ENCODE data around the gene TLR7.
A peak's percentile ranks its signal among the peaks of the same experiment; 100 is the strongest.

The TLR7 gene

DNA sequence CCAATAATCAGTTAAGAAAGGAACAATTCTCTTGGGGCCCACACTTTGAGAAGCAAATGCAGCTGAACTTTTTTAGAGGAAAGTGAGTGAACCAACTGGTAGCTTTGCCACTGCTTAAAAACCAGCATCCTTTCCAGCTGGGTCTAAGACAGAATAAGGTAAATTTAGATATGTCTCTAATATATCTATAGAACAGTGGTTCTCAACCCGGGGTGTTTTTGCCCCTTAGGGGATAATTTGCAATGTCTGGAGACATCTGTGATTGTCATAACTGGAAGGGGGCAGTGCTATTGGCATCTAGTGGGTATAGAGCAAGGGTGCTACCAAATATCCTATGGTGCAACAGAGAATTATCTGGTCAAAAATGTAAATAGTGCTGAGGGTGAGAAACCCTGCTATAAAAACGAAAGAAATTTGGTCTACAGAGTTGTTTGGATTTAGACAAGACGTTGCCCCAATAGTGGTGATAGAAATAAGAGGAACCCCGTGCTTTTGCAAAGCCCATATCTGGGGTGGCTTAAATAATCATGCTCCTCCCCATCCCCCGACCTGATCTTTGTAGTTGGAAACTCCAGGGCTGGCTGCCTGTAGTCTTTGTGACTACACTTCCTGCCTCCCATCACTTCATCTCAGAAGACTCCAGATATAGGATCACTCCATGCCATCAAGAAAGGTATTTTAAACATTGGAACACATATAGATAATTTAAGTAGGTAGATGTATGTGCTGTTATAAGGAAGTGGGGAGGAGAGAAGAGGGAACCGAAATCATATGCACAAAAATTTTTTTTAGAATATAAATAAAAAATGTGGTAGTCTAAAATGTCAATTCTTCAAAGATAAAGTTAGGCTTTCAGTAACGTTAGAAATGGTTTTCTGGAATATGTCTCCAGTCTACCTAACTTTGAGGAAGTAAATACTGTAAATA is at the start of gene TLR7:
TLR7 (plus strand) TSS at position 622 of the 927 bp plus-strand sequence. CDS start 507 bp downstream, outside the sequence.
- DNase-seq, result no peak

DNA sequence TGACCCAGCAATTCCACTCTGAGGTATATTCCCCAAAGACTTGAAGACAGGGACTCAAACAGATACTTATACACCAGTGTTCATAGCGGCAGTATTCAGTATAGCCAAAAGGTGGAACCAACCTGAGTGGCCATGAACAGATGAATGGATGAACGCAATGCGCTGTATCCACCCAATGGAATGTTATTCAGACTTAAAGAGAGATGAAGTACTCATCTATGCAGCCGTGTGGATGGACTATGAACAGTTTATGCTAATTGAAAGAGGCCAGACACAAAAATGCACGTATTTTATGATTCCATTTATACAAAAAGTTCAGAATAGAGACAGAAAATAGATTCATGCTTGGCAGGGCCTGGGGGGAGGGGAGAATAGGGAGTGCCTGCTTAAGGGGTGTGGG is 49.3 kb upstream of the TLR7 start:
- peak; percentile 8 for DNase-seq

DNA sequence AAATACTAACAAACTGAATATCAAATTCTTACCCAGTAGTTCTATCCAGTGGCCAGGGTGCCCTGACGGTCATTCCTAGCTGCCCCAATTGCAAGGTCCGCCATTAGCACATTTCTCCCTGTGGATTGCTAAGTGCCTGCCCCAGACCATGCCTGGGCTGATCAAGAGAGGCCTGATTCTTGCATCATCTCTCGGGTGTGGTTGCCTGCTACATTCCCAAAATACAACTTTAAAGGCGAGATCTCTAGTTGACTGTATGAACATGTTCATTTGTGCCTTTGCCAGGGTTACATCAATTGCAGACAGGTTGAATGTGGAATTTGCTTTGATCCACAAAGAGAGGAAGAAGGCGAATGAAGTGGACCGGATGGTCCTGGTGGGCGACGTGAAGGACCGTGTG is 47.6 kb upstream of the TLR7 start:
- DNase-seq, result no peak

DNA sequence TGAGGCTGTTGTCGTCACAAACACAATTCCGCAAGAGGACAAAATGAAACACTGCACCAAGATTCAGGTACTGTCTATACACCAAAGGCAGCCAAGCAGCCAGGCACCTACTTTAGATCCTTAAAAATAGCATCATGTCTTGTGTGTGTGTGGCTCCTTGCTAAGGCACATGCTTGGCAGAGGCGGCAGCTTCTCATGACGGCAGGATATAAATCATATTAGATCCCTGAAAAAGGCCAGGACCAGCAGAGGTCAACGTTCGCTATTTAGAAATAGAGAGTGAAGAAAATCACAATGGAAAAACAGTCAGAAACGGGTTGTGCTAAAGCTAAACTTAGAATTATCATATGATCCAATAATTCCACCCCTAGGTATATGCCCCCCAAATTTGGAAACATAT is 46.1 kb upstream of the TLR7 start:
- no peak for DNase-seq

DNA sequence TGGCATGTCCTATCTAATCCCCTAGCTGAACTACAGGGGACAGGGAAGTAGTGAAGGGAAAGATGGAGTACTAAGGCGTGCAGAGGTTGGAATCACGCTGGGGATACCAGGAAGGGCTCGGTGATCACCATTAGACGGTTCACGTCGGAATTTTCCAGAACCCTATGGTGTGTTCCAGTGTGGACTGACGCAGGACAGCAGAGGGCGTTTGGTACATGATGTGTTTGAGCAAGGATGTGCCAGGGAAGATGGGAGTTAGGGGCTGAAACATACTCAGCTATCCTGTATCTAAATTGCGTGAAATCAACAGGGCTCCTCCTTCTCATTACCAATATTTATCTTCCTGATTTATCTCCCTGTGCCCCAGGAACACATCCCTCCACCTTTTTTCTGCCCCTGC is 41.9 kb upstream of the TLR7 start:
- no peak for DNase-seq

DNA sequence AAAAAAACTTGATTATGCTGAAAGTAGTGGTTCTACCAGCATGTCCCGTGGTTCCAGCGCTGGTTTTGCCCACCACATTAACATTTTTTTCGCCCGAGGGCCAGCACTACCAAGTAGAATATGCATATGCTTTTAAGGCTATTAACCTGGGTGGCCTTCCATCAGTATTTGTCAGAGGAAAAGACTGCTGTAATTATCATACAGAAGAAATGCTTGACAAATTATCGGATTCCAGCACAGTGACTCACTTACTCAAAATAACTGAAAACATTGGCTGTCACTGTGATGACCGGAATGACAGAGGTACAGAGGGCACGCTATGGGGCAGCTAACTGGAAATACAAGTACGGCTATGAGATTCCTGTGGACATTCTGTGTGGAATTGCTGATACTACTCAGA is 41.1 kb upstream of the TLR7 start:
- DNase-seq, result no peak

DNA sequence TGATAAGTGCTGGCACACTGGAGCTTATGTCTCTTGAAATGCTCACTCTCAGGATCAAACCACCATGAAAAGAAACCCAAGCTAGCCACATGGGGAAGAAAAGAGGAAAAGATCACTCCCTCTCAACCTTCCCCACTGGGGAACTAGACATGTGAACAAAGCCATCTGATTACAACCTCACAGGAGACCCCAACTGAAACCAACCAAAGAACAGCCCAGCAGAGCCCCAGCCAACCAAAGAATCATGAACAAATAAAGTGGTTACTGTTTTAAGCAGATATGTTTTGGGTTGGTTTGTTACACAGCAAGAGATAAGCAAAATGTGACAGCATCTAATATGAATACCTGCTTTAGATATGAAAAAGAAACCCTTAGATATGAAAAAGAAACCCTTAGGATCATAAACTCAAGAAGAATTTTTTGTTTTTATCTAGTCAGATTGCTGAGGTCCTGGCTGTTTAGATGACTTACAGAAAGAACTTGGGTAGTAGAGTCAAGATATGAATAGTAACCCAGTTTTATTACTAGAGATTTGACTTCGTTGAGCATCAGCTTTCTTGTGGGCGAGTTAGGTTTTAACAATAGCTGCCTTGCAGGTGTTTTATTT is 23.7 kb upstream of the TLR7 start:
- DNase-seq, result no peak

DNA sequence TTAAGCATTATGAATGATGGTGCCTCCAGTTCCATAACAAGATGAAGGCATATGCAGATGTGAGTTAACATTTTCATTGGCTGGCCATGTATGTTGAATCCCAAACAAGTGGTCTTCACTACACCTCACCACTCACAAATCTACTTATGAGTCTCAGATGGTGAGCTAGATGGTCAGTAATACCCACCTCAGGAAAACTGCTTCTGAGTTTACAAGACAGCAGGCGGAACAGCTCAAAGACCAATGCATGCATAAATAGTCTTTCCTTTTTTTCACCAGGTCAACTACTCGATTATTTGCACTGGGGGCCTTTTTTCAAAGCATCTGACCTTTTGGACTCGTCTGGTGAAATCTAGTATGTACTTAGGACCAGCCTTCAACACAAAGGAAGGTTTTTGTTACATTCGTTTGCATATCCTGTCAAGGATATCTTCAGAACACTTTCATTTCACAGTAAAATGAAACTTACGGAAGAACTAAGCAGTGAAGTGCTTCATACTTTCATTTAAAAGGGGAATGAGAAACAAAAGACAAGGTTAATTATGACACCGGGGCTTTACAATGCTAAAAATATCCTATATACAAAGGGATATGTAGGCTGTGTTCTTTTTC is 23.1 kb upstream of the TLR7 start:
- DNase-seq, result no peak

DNA sequence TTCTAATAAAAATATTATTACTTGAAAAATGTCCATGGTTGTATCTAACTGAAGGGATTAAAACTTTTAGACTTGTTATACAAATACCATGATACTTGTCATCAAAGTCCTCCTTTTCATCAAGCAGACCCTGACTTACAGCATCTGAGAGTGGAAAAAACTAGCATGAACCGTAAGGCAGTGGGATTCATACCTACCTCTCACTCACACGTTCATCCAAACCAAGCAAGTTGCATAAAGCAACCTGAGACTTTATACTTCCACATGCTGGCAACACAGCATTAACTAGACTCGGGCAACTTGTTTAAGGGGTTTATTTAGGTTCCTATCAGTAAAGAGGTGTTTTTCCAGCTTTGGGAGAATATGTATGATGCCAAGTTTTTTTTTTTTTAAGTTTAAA is 22.6 kb upstream of the TLR7 start:
- DNase-seq, result no peak

DNA sequence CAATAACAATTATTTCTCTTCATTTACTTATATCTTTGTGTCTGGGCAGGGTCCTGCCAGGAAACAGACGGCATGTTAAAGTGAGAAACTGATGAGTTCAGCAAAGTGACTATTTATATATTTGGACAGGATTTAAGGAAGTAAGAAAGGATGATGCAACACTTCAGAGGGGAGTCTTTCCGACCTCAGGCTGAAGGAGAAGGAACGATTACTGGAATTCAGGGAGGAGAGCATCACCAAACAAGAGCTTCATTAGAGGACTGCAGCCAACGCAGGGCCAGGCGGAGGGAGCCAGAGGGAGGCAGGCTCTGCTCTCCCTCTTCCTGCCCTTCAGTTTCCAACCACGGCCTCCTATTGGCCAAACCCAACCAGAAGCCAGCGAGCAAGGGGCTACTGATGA is 1.5 kb upstream of the TLR7 start:
- DNase-seq, result no peak

DNA sequence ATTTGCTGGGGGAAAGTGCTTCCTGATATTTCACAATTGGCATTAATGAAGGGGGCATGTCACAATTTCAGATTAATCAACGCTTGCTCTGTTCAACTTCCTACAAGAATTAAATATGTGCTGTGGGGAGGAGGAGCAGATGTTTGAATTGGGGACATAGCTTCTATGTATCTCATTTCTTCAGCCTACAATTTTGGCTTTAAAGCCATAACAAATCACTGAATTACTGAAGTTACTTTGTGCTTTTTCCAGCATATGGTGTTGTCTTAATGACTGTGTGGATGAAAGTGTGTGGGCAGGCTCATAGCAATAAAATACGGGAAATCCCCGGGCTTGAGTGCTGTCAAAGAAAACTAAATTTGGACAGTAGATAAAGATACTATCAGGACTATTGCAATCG is 813 bp downstream of the TLR7 start:
- DNase-seq, result peak; percentile 5

DNA sequence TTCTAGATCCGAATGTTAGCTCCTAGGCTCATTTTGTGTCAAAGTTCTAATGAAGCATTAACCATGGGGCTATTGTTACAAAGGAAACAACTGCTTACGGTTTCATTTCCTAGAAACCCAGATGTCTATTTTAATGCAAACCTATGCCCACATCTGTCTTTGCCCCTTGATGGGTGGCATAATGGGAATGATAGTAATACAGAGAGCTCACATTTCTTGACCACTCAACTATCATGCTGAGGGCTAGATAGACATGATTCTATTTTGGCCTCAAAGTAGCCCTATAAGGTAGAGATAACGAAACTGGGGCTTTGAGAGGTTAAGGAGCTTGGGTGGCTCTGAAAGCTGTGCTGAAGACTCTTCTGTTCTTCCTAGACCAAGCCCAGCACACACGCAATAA is 1.9 kb downstream of the TLR7 start:
- DNase-seq, result no peak

DNA sequence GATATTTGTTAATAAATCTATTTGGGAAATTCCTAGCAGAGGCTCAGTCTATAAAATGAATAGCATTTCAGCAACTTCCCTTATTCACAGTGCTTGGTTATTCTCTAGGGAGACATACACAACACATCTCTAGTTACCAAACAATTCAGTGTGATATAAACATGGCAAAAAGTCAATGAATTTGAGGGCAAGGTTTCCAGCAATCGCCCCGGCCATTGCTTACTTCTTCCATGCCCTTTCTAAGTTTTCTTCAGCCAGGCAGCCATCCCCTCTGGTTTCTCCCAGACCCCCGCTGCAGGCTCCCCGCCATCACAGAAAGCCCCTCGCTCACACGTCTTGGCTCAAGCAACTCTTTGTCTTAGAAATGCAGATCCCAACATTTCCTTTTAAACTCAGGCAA is 4.4 kb downstream of the TLR7 start:
- no peak for DNase-seq

DNA sequence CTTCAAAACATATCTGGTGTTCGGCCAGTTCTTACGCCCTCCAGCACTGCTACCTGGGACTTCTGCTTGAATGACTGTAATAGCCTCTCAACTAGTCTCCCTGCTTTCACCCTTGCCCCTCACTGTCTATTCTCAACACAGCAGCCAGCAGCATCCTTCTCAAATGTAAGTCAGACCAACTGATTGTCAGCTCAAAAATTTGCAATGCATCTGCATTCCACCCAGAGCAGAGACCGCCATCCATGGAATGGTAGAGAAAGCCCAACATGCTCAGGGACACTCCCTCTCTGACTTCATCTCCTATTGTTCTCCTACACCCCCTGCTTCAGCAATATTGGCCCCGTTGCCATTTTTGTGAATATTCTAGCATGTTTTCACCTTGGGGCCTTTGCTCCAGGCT is 5.9 kb downstream of the TLR7 start:
- DNase-seq, result no peak

DNA sequence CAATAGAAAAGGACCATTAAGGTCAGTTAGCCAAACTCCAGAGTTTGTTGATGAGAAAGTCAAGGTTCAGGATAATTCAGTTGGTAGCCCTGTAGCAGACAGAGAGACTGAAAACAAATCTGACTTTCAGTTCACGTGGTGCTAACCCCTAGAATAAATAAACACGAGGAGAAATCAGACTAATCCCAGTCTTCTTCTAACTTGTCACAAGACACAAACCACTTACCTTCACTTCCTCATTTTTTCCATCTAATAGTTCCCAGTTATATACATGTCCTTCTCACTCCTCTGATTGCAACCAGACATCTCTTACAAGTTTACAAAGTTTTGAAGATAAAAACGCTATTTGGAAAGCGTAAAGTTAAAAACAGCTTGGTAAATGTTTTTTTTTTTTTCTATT is 7.7 kb downstream of the TLR7 start:
- no peak for DNase-seq

DNA sequence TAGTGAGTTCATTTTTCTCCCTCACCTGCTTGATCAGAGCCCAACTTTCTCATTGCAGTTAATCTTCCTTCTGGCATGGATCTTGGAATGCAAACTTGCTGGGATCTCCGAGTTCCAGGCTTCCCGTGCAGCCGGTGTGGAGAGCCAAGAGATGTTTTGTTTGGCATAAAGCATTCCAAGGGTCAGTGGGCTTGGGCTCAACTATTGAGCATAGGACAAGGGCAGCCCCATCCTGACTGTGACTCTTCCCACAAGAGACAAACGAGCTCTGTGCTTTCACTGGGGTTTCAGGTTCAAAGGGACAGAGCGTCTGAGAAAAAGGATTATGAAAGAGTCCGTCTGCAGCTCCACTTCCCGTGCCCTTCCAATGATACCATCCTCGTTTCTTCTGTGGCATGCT is 10.5 kb downstream of the TLR7 start:
- no peak for DNase-seq

DNA sequence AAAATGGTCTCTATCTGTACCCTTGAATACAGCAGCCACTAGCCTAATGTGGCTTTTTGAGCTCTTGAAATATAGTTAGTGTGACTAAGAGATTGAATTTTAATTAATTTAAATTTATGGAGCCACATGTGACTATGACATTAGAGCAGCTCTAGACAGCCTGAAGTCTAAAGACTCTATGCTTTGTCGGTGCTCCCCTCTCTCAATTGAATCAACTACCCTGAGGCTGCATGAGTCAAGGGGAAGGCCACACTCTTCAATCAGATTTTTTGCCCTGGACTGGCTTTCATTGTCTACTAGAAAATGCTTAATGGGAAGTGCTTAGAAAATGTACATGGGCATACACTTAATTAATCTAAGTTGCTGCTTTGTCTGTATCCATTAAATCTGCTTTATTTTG is 11.7 kb downstream of the TLR7 start:
- no peak for DNase-seq

DNA sequence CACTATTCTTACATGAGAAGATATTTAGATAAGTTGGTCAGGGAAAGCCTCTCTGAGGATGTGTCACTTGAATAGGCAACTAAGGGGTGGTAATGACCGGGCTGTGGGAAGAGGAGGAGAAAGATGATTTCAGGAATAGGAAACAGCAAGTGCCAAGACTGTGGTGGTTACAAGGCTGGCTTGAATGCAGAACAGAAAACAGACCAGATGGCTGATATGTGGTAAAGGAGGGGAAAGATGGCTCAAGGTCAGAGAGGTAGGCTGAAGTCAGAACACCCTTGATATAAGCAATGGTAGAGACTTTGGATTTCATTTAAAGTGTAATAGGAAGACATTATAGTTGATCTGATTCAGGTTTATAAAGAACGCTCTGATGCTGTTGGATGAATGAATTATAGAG is 15.0 kb downstream of the TLR7 start:
- DNase-seq, result no peak

DNA sequence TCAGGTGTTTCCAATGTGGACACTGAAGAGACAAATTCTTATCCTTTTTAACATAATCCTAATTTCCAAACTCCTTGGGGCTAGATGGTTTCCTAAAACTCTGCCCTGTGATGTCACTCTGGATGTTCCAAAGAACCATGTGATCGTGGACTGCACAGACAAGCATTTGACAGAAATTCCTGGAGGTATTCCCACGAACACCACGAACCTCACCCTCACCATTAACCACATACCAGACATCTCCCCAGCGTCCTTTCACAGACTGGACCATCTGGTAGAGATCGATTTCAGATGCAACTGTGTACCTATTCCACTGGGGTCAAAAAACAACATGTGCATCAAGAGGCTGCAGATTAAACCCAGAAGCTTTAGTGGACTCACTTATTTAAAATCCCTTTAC is 18.6 kb downstream of the TLR7 start:
- DNase-seq, result no peak

DNA sequence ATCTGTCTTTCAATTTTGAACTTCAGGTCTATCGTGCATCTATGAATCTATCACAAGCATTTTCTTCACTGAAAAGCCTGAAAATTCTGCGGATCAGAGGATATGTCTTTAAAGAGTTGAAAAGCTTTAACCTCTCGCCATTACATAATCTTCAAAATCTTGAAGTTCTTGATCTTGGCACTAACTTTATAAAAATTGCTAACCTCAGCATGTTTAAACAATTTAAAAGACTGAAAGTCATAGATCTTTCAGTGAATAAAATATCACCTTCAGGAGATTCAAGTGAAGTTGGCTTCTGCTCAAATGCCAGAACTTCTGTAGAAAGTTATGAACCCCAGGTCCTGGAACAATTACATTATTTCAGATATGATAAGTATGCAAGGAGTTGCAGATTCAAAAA is 19.7 kb downstream of the TLR7 start:
- DNase-seq, result no peak

DNA sequence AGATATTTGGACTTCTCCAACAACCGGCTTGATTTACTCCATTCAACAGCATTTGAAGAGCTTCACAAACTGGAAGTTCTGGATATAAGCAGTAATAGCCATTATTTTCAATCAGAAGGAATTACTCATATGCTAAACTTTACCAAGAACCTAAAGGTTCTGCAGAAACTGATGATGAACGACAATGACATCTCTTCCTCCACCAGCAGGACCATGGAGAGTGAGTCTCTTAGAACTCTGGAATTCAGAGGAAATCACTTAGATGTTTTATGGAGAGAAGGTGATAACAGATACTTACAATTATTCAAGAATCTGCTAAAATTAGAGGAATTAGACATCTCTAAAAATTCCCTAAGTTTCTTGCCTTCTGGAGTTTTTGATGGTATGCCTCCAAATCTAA is 20.3 kb downstream of the TLR7 start:
- DNase-seq, result no peak

DNA sequence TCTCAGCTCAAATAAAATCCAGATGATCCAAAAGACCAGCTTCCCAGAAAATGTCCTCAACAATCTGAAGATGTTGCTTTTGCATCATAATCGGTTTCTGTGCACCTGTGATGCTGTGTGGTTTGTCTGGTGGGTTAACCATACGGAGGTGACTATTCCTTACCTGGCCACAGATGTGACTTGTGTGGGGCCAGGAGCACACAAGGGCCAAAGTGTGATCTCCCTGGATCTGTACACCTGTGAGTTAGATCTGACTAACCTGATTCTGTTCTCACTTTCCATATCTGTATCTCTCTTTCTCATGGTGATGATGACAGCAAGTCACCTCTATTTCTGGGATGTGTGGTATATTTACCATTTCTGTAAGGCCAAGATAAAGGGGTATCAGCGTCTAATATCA is 20.9 kb downstream of the TLR7 start:
- no peak for DNase-seq

DNA sequence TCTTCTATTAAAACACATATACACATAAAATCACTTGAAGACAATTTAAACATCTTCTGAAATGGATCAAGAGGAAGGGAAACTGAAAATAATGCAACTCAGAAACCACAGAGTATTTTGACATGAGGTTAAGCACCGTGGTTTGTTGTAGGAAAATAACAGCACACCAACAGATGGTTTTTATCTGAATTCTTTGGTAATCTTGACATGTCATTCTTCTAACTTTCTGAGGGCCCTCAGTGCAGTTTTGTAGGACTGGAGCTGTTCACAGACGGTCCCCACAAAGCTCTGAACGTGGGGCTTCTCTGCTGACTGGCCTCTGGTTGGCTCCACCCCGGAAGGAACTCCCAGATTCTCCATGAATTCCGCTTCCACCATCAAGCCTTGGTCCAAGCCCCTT is 23.6 kb downstream of the TLR7 start:
- peak; percentile 55 for DNase-seq

DNA sequence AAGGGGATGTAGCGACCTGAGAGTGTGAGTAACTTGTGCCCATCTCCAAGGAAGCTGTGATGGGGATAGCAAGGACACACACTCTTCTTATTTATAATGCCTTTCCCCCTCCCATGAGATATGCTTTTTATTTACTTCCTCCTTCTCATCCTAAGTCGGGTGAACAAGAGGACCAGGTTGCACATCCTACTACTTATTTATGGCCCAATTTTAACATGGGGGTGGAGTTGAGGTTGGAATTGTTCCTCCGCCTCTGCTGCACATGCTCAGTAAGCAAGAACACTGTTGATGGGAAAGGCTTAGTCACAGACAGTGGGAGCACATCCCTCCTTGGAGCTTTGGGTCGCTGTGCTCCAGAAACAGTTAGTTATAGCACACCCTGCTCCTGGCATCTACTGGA is 24.3 kb downstream of the TLR7 start:
- no peak for DNase-seq

All from hematopoietic multipotent progenitor cell treated with erythropoietin and hydrocortisone succinate and interleukin-3 and kit ligand, for 4 days (in vitro differentiated cells).